ENCODE data around the gene ADAMTS8.

Gene ADAMTS8

GRCh38 chr11:130462101-130462885 is 33.9 kb upstream of the ADAMTS8 start:
- no peaks in the 10 kb centered on the region for H3K9me3 ChIP-seq (ENCODE audit: control insufficient read depth, insufficient read depth, low read length)
- H3K36me3 ChIP-seq (ENCODE audit: control insufficient read depth, insufficient read depth, low read length) = peaks cover 4% of the 10 kb centered on the region; the same call in 1 of the 2 replicates
- no peaks in the 10 kb centered on the region for H3K4me1 ChIP-seq (ENCODE audit: control insufficient read depth, insufficient read depth, low read length)
- DNase-seq (ENCODE audit: low read depth, low spot score) = no peak
- no CpG with 5 or more reads among the region's 31 CpGs for WGBS (ENCODE audit: insufficient coverage, insufficient read length)
- no peak overlapping the region for H3K4me3 ChIP-seq (ENCODE audit: low read length)
- no peaks in the 10 kb centered on the region for H3K27me3 ChIP-seq (ENCODE audit: control insufficient read depth, insufficient read depth, low read length)
- H3K27ac ChIP-seq (ENCODE audit: low read length) = no peak overlapping the region

- Histone ChIP-seq H3K4me3 (ENCODE audit: low read length) (no peak overlapping the region), H3K36me3 (ENCODE audit: control insufficient read depth, insufficient read depth, low read length) (peaks cover 4% of the 10 kb centered on the region; the same call in 1 of the 2 replicates), H3K27me3 (ENCODE audit: control insufficient read depth, insufficient read depth, low read length) (no peaks in the 10 kb centered on the region), H3K27ac (ENCODE audit: low read length) (no peak overlapping the region), H3K9me3 (ENCODE audit: control insufficient read depth, insufficient read depth, low read length) (no peaks in the 10 kb centered on the region), H3K4me1 (ENCODE audit: control insufficient read depth, insufficient read depth, low read length) (no peaks in the 10 kb centered on the region)
- DNase-seq (ENCODE audit: low read depth, low spot score) = no peak
- WGBS (ENCODE audit: insufficient coverage, insufficient read length) = no CpG with 5 or more reads among the region's 7 CpGs
Observed at GRCh38 chr11:130459521-130459920, 31.1 kb upstream of the ADAMTS8 start.

GRCh38 chr11:130458410-130458729 is 30.0 kb upstream of the ADAMTS8 start:
- Histone ChIP-seq H3K27me3 (ENCODE audit: control insufficient read depth, insufficient read depth, low read length) (no peaks in the 10 kb centered on the region), H3K4me3 (ENCODE audit: low read length) (no peak overlapping the region), H3K4me1 (ENCODE audit: control insufficient read depth, insufficient read depth, low read length) (no peaks in the 10 kb centered on the region), H3K9me3 (ENCODE audit: control insufficient read depth, insufficient read depth, low read length) (no peaks in the 10 kb centered on the region), H3K27ac (ENCODE audit: low read length) (no peak overlapping the region), H3K36me3 (ENCODE audit: control insufficient read depth, insufficient read depth, low read length) (peaks cover 4% of the 10 kb centered on the region; the same call in 1 of the 2 replicates)
- DNase-seq (ENCODE audit: low read depth, low spot score) = no peak
- no CpG with 5 or more reads among the region's 4 CpGs for WGBS (ENCODE audit: insufficient coverage, insufficient read length)

- no peak for DNase-seq (ENCODE audit: low read depth, low spot score)
- Histone ChIP-seq H3K27ac (ENCODE audit: low read length) (no peak overlapping the region), H3K36me3 (ENCODE audit: control insufficient read depth, insufficient read depth, low read length) (peaks cover 4% of the 10 kb centered on the region; the same call in 1 of the 2 replicates), H3K27me3 (ENCODE audit: control insufficient read depth, insufficient read depth, low read length) (no peaks in the 10 kb centered on the region), H3K9me3 (ENCODE audit: control insufficient read depth, insufficient read depth, low read length) (no peaks in the 10 kb centered on the region), H3K4me1 (ENCODE audit: control insufficient read depth, insufficient read depth, low read length) (no peaks in the 10 kb centered on the region), H3K4me3 (ENCODE audit: low read length) (no peak overlapping the region)
- WGBS (ENCODE audit: insufficient coverage, insufficient read length) = no CpG with 5 or more reads among the region's 20 CpGs
Observed at GRCh38 chr11:130457623-130458409, 29.4 kb upstream of the ADAMTS8 start.

GRCh38 chr11:130456286-130456685 is 27.9 kb upstream of the ADAMTS8 start:
- H3K9me3 ChIP-seq (ENCODE audit: control insufficient read depth, insufficient read depth, low read length) = no peaks in the 10 kb centered on the region
- WGBS (ENCODE audit: insufficient coverage, insufficient read length) = no CpG with 5 or more reads among the region's 3 CpGs
- peaks cover 2% of the 10 kb centered on the region; the same call in 1 of the 2 replicates for H3K27me3 ChIP-seq (ENCODE audit: control insufficient read depth, insufficient read depth, low read length)
- H3K36me3 ChIP-seq (ENCODE audit: control insufficient read depth, insufficient read depth, low read length) = no peaks in the 10 kb centered on the region
- no peak overlapping the region for H3K4me3 ChIP-seq (ENCODE audit: low read length)
- H3K4me1 ChIP-seq (ENCODE audit: control insufficient read depth, insufficient read depth, low read length) = no peaks in the 10 kb centered on the region
- H3K27ac ChIP-seq (ENCODE audit: low read length) = no peak overlapping the region
- DNase-seq (ENCODE audit: low read depth, low spot score) = no peak

- H3K36me3 ChIP-seq (ENCODE audit: control insufficient read depth, insufficient read depth, low read length) = no peaks in the 10 kb centered on the region
Observed at GRCh38 chr11:130455483-130456127, 27.2 kb upstream of the ADAMTS8 start.

GRCh38 chr11:130454491-130455252 is 26.3 kb upstream of the ADAMTS8 start:
- WGBS (ENCODE audit: insufficient coverage, insufficient read length) = no CpG with 5 or more reads among the region's 12 CpGs
- DNase-seq (ENCODE audit: low read depth, low spot score) = no peak
- Histone ChIP-seq H3K4me3 (ENCODE audit: low read length) (no peak overlapping the region), H3K36me3 (ENCODE audit: control insufficient read depth, insufficient read depth, low read length) (no peaks in the 10 kb centered on the region), H3K9me3 (ENCODE audit: control insufficient read depth, insufficient read depth, low read length) (no peaks in the 10 kb centered on the region), H3K27ac (ENCODE audit: low read length) (no peak overlapping the region), H3K4me1 (ENCODE audit: control insufficient read depth, insufficient read depth, low read length) (peaks cover 1% of the 10 kb centered on the region; the same call in 1 of the 2 replicates), H3K27me3 (ENCODE audit: control insufficient read depth, insufficient read depth, low read length) (peaks cover 11% of the 10 kb centered on the region; the same call in 1 of the 2 replicates)

More at GRCh38 chr11:130455483-130456127, 27.2 kb upstream of the ADAMTS8 start:
- Histone ChIP-seq H3K4me3 (ENCODE audit: low read length) (no peak overlapping the region), H3K9me3 (ENCODE audit: control insufficient read depth, insufficient read depth, low read length) (no peaks in the 10 kb centered on the region), H3K27ac (ENCODE audit: low read length) (no peak overlapping the region), H3K4me1 (ENCODE audit: control insufficient read depth, insufficient read depth, low read length) (no peaks in the 10 kb centered on the region), H3K27me3 (ENCODE audit: control insufficient read depth, insufficient read depth, low read length) (peaks cover 6% of the 10 kb centered on the region; the same call in 1 of the 2 replicates)
- no peak for DNase-seq (ENCODE audit: low read depth, low spot score)
- no CpG with 5 or more reads among the region's 15 CpGs for WGBS (ENCODE audit: insufficient coverage, insufficient read length)

GRCh38 chr11:130452940-130453339 is 24.5 kb upstream of the ADAMTS8 start:
- no CpG with 5 or more reads among the region's 6 CpGs for WGBS (ENCODE audit: insufficient coverage, insufficient read length)
- Histone ChIP-seq H3K27me3 (ENCODE audit: control insufficient read depth, insufficient read depth, low read length) (peaks cover 13% of the 10 kb centered on the region), H3K4me1 (ENCODE audit: control insufficient read depth, insufficient read depth, low read length) (peaks cover 3% of the 10 kb centered on the region; the same call in 1 of the 2 replicates), H3K4me3 (ENCODE audit: low read length) (no peak overlapping the region), H3K9me3 (ENCODE audit: control insufficient read depth, insufficient read depth, low read length) (no peaks in the 10 kb centered on the region), H3K36me3 (ENCODE audit: control insufficient read depth, insufficient read depth, low read length) (no peaks in the 10 kb centered on the region), H3K27ac (ENCODE audit: low read length) (no peak overlapping the region)
- DNase-seq (ENCODE audit: low read depth, low spot score) = no peak

GRCh38 chr11:130452176-130452575 is 23.8 kb upstream of the ADAMTS8 start:
- DNase-seq (ENCODE audit: low read depth, low spot score) = no peak
- Histone ChIP-seq H3K27ac (ENCODE audit: low read length) (no peak overlapping the region), H3K4me3 (ENCODE audit: low read length) (no peak overlapping the region), H3K4me1 (ENCODE audit: control insufficient read depth, insufficient read depth, low read length) (peaks cover 3% of the 10 kb centered on the region; the same call in 1 of the 2 replicates), H3K36me3 (ENCODE audit: control insufficient read depth, insufficient read depth, low read length) (no peaks in the 10 kb centered on the region), H3K27me3 (ENCODE audit: control insufficient read depth, insufficient read depth, low read length) (peaks cover 13% of the 10 kb centered on the region), H3K9me3 (ENCODE audit: control insufficient read depth, insufficient read depth, low read length) (no peaks in the 10 kb centered on the region)
- no CpG with 5 or more reads among the region's 9 CpGs for WGBS (ENCODE audit: insufficient coverage, insufficient read length)
